Body of pancreas (tissue), 4 donors: ENCODE measurements around the gene MRPL21.

Experiments
- CTCF ChIP-seq, 7 experiments: fragments of 450-650 bp in 4 of 7; fragments of 200-600 bp in 3 of 7; sonication (generic) in 3 of 7; IDR thresholded peaks; one replicate each; pipeline ENCODE4 v1.5.1; 2016 to 2019; ENCODE audit warnings: antibody characterized with exemption in 7 of 7
- POLR2A ChIP-seq, 3 donors: fragments of 450-650 bp; IDR thresholded peaks; one replicate each; pipeline ENCODE4 v1.6.1; 2016; ENCODE audit warnings: antibody characterized with exemption in 3 of 3, mild to moderate bottlenecking in 2 of 3

- TF ChIP-seq CTCF (IDR thresholded peaks at IDR 0.05) (peak in 1 of 7 experiments; percentile 7), POLR2A (IDR thresholded peaks at IDR 0.05) (peak in 2 of 3 donors; percentile 9 to 60)
Measured at GRCh38 chr11:68841718-68842426, 61.8 kb downstream of the MRPL21 start, which contains the start of gene CPT1A.
